ENCODE results near the gene DNASE2B. TPM values are rescaled to one million over a fixed set of nuclear protein-coding genes. Genes with fewer than 3 reads are reported as not detected.

The DNASE2B gene
- total RNA-seq, 1 donor: not detected

DNA sequence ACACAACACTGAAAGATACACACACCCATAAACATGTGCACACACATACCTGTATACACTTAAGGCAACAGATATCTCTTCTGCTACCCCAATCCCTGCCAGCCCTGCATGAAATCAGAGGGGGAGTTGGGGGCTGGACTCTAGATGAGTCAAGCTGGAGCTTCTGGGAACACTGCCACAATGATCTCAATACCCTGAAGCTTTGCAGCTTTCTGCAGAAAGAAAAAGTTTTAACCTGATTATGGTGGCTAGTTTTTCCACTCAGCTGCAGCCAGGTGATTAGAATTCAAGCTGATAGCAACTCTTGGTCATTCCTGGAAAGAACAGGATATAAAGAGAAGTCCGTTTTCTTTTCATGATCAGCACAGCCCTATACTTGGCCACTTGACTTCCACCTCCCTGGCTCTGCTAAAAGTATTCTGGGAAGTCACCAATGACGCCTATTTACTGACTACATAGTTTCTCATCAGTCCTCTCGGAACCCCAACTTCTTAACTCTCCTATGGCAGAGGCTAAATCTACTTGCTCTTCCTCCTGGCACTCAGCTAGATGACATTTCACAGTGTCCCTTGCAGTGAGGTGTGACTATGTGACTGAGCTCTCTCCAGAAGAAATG lies 20.7 kb upstream of the DNASE2B start:
- H3K4me1 ChIP-seq (ENCODE audit: insufficient read depth, low read length): peaks cover 54% of the 10 kb centered on the region
- H3K36me3 ChIP-seq (ENCODE audit: insufficient read depth, low read length): no peaks in the 10 kb centered on the region
- peak overlapping the region; percentile 49 for H3K27ac ChIP-seq (ENCODE audit: low read depth, low read length)
- no peak for DNase-seq (ENCODE audit: insufficient read length, low spot score, missing footprints)
- no peaks in the 10 kb centered on the region for H3K27me3 ChIP-seq (ENCODE audit: insufficient read depth, low read length)
- H2AFZ ChIP-seq (ENCODE audit: low read length): no peak overlapping the region
- H3K9me3 ChIP-seq (ENCODE audit: low read depth, low read length): no peaks in the 10 kb centered on the region
- no peaks in the 10 kb centered on the region for H4K20me1 ChIP-seq (ENCODE audit: insufficient read depth, low read length)
- TF ChIP-seq, protein P1, sequence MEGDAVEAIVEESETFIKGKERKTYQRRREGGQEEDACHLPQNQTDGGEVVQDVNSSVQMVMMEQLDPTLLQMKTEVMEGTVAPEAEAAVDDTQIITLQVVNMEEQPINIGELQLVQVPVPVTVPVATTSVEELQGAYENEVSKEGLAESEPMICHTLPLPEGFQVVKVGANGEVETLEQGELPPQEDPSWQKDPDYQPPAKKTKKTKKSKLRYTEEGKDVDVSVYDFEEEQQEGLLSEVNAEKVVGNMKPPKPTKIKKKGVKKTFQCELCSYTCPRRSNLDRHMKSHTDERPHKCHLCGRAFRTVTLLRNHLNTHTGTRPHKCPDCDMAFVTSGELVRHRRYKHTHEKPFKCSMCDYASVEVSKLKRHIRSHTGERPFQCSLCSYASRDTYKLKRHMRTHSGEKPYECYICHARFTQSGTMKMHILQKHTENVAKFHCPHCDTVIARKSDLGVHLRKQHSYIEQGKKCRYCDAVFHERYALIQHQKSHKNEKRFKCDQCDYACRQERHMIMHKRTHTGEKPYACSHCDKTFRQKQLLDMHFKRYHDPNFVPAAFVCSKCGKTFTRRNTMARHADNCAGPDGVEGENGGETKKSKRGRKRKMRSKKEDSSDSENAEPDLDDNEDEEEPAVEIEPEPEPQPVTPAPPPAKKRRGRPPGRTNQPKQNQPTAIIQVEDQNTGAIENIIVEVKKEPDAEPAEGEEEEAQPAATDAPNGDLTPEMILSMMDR (IDR thresholded peaks at IDR 0.05; ENCODE audit: extremely low read depth, low read depth, low read length): no peak
- peak overlapping the region; percentile 9 for H3K4me2 ChIP-seq (ENCODE audit: insufficient read depth, low read length)
- H3K79me2 ChIP-seq (ENCODE audit: insufficient read depth, low read length): no peaks in the 10 kb centered on the region
- no peak overlapping the region for H3K4me3 ChIP-seq (ENCODE audit: insufficient read depth, low read length)

GRCh38 chr1:84379138-84379916 lies 19.0 kb upstream of the DNASE2B start:
- no peak for DNase-seq (ENCODE audit: insufficient read length, low spot score, missing footprints)
- H3K4me3 ChIP-seq (ENCODE audit: insufficient read depth, low read length): no peak overlapping the region
- no peaks in the 10 kb centered on the region for H3K79me2 ChIP-seq (ENCODE audit: insufficient read depth, low read length)
- TF ChIP-seq, protein P1 (IDR thresholded peaks at IDR 0.05; ENCODE audit: extremely low read depth, low read depth, low read length): no peak
- H3K4me1 ChIP-seq (ENCODE audit: insufficient read depth, low read length): peaks cover 54% of the 10 kb centered on the region
- H3K27ac ChIP-seq (ENCODE audit: low read depth, low read length): peak overlapping the region; percentile 46
- no peak overlapping the region for H2AFZ ChIP-seq (ENCODE audit: low read length)
- H3K36me3 ChIP-seq (ENCODE audit: insufficient read depth, low read length): no peaks in the 10 kb centered on the region
- H4K20me1 ChIP-seq (ENCODE audit: insufficient read depth, low read length): no peaks in the 10 kb centered on the region
- peak overlapping the region; percentile 41 for H3K4me2 ChIP-seq (ENCODE audit: insufficient read depth, low read length)
- H3K27me3 ChIP-seq (ENCODE audit: insufficient read depth, low read length): no peaks in the 10 kb centered on the region
- no peaks in the 10 kb centered on the region for H3K9me3 ChIP-seq (ENCODE audit: low read depth, low read length)

DNA sequence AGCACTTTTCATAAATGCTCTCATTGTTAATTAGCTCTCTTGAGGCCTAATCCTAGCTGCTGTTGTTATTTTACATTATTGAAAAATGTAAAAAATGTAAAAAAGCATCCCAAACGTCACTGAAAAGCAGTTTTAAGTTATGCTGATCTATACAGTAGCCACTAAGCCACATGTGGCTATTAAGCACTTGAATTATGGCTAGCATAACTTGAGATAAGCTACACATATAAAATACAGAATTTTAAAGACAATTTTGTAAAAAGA lies 18.4 kb upstream of the DNASE2B start:
- Histone ChIP-seq H3K79me2 (ENCODE audit: insufficient read depth, low read length) (no peaks in the 10 kb centered on the region), H3K36me3 (ENCODE audit: insufficient read depth, low read length) (no peaks in the 10 kb centered on the region), H2AFZ (ENCODE audit: low read length) (no peak overlapping the region), H3K4me3 (ENCODE audit: insufficient read depth, low read length) (no peak overlapping the region), H3K4me1 (ENCODE audit: insufficient read depth, low read length) (peaks cover 51% of the 10 kb centered on the region), H3K4me2 (ENCODE audit: insufficient read depth, low read length) (no peak overlapping the region), H3K27ac (ENCODE audit: low read depth, low read length) (no peak overlapping the region), H3K27me3 (ENCODE audit: insufficient read depth, low read length) (no peaks in the 10 kb centered on the region), H4K20me1 (ENCODE audit: insufficient read depth, low read length) (no peaks in the 10 kb centered on the region), H3K9me3 (ENCODE audit: low read depth, low read length) (no peaks in the 10 kb centered on the region)
- DNase-seq (ENCODE audit: insufficient read length, low spot score, missing footprints): no peak
- TF ChIP-seq, protein P1 (IDR thresholded peaks at IDR 0.05; ENCODE audit: extremely low read depth, low read depth, low read length): no peak

DNA sequence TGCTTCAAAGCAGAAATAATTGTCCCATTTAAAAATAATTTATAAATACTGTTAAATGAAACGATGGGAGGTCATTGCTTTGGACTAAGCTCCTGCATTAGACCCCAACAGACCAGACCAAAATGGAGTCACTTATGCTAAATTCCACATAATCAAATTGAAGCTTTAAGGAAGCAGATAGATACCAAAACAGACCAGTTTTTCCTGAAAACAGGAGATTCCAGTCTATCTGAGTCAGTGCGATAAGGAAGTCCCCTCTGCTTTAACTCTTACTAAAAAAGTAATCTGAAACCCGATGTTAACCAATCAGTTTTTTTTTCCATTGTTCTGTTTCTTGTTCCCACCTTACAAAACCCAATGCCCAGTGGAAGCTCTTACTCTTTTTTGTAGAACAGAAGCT lies 16.2 kb upstream of the DNASE2B start:
- H3K36me3 ChIP-seq (ENCODE audit: insufficient read depth, low read length): no peaks in the 10 kb centered on the region
- H3K9me3 ChIP-seq (ENCODE audit: low read depth, low read length): no peaks in the 10 kb centered on the region
- no peaks in the 10 kb centered on the region for H3K79me2 ChIP-seq (ENCODE audit: insufficient read depth, low read length)
- peaks cover 29% of the 10 kb centered on the region for H3K4me1 ChIP-seq (ENCODE audit: insufficient read depth, low read length)
- no peak overlapping the region for H2AFZ ChIP-seq (ENCODE audit: low read length)
- H3K4me2 ChIP-seq (ENCODE audit: insufficient read depth, low read length): no peak overlapping the region
- H4K20me1 ChIP-seq (ENCODE audit: insufficient read depth, low read length): no peaks in the 10 kb centered on the region
- H3K27me3 ChIP-seq (ENCODE audit: insufficient read depth, low read length): no peaks in the 10 kb centered on the region
- no peak overlapping the region for H3K27ac ChIP-seq (ENCODE audit: low read depth, low read length)
- TF ChIP-seq, protein P1 (IDR thresholded peaks at IDR 0.05; ENCODE audit: extremely low read depth, low read depth, low read length): no peak
- no peak for DNase-seq (ENCODE audit: insufficient read length, low spot score, missing footprints)
- no peak overlapping the region for H3K4me3 ChIP-seq (ENCODE audit: insufficient read depth, low read length)

Data from osteoblast (primary cell).